ENCODE measurements around the gene ADRM1.

The ADRM1 gene

GRCh38 chr20:62296724-62297448 lies 5.9 kb upstream of the ADRM1 start:
- in situ Hi-C loops (cut with HindIII; ENCODE audit: low sequenced_read_pairs), result loop anchor here (25.0 kb wide), 3 partner anchors 90 to 465 kb away; partner anchors contain the start of gene RPS21

DNA sequence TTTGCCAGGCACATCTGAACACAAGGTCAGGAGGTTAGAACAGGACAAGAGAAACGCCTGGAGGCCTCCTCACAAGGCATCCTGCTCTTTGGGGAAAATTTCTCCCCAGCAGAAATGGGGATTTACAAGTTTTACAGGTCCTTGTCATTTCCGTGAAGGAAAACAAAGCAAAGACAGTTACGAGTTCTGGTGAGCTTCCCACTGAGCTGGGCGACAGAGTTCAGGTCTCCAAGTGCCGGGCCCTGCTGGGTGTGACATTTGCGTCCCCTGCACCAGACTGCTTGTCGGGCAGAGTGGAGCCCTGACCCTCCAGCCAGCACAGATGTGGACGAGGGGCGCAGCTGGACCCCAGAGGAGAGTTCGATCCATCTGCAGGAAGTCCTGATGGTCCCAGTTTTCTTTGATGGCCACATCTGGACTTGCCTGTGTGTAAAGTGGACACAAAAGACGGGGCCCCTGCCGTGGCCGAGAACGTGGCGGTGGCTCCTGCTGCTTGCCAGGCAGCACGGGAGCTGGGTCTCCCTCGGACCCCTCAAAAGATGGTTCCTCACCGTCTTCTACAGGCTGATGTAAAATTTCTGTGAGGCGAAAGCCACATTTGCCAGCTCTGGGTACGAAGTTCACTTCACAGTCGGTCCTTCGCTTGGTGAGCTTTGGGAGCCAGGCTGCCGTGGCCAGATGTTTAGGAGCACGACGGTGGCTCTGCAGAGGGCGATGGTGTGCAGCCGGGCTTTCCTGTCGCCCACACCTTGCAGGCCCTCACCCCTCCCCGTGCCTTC lies 5.2 kb upstream of the ADRM1 start:
- in situ Hi-C loops (cut with HindIII; ENCODE audit: low sequenced_read_pairs), result loop anchor here (25.0 kb wide), 3 partner anchors 90 to 465 kb away; partner anchors contain the start of gene RPS21

DNA sequence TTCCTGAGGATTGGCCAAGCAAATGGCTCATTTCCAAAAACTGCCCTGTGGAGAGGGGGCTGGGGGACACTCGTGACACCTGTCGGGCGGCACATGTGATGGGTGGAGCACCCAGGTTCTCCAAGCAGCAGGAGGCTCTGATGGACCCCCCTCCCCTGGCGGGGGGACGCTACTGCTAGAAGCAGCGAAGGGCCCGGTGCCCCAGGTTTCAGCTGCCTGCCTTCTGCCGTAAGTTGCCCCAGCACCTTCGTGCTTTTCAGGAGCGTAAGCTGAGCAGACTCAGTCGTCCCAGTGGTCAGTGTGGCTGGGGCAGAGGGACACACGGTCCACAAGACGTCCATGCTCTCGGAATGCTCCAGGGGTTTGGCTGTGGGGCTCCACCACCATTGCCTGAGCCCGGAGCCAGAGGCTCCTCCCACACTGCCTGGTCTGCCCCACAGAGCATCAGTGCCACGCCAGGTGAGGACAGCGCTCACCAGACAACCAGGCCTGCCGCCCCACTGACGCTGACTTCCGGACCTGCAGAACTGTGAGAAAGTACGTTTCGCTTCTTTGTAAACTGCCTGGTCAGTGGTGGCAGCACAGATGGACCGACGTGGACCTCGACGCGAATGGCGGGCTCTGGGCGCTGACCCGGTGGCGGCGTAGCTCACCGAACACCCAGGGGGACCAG lies 4.1 kb upstream of the ADRM1 start:
- in situ Hi-C loops (cut with HindIII; ENCODE audit: low sequenced_read_pairs), result loop anchor here (25.0 kb wide), 3 partner anchors 89 to 464 kb away; partner anchors contain the start of gene RPS21

DNA sequence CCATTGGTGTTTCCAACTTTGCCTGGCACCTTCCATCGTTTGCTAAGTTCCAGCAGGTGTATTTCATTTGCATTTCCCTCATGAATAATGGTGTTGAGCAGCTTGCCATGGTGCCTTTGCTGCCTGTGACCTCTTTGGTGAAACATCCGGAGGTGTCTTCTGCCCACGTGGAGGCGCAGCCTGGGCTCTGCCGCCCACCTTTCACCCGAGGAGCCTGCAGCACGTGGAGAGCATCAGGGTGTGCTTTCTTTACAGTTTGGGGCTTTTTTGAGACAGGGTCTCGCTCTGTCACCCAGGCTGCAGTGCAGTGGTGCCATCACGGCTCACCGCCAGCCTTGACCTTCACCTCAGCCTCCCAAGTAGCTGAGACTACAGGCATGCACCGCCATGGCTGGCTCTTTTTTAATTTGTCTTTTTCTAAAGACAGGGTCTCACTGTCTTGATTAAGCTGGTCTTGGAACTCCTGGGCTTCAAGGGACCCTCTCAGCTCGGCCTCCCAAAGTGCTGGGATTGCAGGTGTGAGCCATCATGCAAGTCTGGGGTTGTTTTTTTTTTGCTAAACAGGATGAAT lies 3.0 kb upstream of the ADRM1 start:
- in situ Hi-C loops (cut with HindIII; ENCODE audit: low sequenced_read_pairs), result loop anchor here (25.0 kb wide), 3 partner anchors 88 to 463 kb away; partner anchors contain the start of gene RPS21

- in situ Hi-C loops (cut with HindIII; ENCODE audit: low sequenced_read_pairs), result no loop called here
These were observed 2.5 kb upstream of the ADRM1 start for GRCh38 chr20:62300319-62300718.

GRCh38 chr20:62301111-62301668 lies 1.6 kb upstream of the ADRM1 start:
- in situ Hi-C loops (cut with HindIII; ENCODE audit: low sequenced_read_pairs), result no loop called here

DNA sequence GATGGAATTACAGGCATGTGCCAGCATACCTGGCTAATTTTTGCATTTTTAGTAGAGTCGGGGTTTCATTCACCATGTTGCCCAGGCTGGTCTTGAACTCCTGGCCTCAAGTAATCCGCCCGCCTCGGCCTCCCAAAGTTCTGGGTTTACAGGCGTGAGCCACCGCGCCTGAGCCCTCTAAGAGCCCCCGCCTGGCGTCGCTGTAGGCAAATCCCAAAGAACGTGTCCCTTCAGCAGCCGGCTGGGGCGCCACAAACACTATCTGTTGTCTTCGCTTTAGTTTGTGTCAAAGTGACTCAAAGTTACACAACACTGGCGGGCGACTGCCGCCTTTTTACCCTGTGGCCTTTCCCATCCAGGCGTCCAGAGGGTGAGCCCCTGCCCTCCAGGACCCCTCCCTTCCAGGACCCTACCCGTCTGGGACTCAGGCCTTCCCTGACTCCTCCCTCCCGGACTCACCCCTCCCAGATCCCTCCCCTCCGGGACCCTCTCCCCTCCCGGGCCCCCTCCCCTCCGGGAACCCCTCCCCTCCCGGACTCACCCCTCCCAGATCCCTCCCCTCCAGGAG lies 940 bp upstream of the ADRM1 start:
- in situ Hi-C loops (cut with HindIII; ENCODE audit: low sequenced_read_pairs), result no loop called here

- in situ Hi-C loops (cut with HindIII; ENCODE audit: low sequenced_read_pairs), result no loop called here
These were observed 204 bp downstream of the ADRM1 start for GRCh38 chr20:62303062-62303339.

DNA sequence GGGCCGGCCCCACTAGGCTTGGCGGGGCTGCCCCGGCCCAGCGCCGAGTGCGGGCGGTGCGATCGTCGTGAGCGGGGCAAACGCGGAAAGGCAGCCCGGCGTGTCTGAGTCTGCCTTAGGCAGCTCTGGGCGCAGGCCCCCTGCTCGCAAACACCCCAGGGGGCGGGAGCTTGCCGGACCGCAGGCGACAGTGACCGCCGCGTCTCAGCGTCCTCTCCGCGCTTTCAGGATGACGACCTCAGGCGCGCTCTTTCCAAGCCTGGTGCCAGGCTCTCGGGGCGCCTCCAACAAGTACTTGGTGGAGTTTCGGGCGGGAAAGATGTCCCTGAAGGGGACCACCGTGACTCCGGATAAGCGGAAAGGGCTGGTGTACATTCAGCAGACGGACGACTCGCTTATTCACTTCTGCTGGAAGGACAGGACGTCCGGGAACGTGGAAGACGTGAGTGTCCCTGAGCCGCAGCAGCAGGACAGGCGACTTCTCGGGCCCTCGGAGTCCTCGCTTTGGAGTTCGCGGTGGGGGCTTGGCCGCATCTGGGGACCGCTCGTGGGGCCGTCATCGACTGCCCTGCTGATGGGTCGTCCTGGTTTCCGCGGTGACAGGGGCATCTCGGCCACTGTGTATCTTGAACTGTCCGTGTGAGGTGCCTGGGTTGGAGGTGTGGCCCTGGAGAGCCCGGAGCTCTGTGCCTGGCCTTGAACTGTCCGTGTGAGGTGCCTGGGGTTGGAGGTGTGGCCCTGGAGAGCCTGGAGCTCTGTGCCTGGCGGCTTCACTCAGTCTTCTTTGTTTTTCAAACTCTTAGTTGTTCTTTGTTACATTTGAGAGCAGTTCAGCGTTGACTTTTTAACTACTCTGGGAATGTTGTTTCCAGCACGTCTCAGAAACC lies 786 bp downstream of the ADRM1 start:
- in situ Hi-C loops (cut with HindIII; ENCODE audit: low sequenced_read_pairs), result no loop called here

- in situ Hi-C loops (cut with HindIII; ENCODE audit: low sequenced_read_pairs), result no loop called here
These were observed 1.7 kb downstream of the ADRM1 start for GRCh38 chr20:62304331-62305148.

GRCh38 chr20:62305149-62305764 lies 2.5 kb downstream of the ADRM1 start:
- in situ Hi-C loops (cut with HindIII; ENCODE audit: low sequenced_read_pairs), result no loop called here

DNA sequence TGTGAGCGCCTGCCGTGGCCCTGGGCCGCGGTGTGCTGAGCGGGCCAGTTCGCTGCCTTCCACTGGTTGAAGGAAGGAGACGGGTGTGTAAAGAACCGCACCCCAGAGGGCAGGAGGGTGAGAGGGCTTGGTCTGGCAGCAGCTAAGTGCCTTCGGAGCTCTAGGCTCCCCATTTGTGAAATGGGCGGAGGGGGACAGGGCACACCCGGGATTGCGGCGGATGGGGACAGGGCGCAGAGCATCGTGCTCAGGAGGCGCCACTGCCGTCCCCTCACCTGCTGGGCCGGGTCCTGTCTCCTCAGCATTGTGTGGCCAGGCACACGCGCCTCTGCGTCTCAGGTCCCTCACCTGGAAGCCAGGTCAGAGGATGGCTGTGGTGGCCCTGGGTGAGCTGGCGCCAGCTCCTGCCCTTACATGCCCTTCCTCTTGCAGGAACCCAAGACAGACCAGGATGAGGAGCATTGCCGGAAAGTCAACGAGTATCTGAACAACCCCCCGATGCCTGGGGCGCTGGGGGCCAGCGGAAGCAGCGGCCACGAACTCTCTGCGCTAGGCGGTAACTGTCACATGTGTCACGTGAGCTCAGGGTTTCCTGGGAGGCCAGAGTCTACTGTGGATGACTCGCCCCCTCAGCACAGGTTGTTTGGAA lies 3.1 kb downstream of the ADRM1 start:
- in situ Hi-C loops (cut with HindIII; ENCODE audit: low sequenced_read_pairs), result no loop called here

- in situ Hi-C loops (cut with HindIII; ENCODE audit: low sequenced_read_pairs), result no loop called here
These were observed 3.8 kb downstream of the ADRM1 start for GRCh38 chr20:62306414-62307187.

GRCh38 chr20:62307226-62308101 lies 4.7 kb downstream of the ADRM1 start:
- in situ Hi-C loops (cut with HindIII; ENCODE audit: low sequenced_read_pairs), result no loop called here

DNA sequence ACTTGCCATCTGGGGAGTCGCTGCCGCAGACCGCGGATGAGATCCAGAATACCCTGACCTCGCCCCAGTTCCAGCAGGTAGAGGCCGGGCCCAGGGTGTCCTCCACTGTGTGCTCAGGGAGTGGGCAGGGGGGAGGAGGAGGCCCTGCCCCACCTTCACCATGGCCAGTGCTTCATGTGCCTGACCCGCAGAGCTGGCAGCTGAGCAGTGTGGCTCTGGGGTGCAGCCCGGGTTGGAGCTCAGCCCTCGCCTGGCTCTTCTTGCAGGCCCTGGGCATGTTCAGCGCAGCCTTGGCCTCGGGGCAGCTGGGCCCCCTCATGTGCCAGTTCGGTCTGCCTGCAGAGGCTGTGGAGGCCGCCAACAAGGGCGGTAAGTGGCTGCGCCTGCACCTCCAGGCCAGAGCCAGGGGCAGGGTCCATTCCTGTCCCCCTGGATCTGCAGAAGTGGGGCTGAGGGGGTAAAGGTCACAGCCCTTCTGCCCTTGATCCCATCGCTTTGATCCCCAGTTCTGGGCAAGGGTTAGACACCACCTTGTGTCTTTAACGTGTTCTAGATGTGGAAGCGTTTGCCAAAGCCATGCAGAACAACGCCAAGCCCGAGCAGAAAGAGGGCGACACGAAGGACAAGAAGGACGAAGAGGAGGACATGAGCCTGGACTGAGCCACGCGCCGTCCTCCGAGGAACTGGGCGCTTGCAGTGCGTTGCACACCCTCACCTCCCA lies 5.5 kb downstream of the ADRM1 start:
- in situ Hi-C loops (cut with HindIII; ENCODE audit: low sequenced_read_pairs), result no loop called here
